ENCODE data around the gene RNF227. TPM values are rescaled to one million over a fixed set of nuclear protein-coding genes. Genes with fewer than 3 reads are reported as not detected.

Gene RNF227
- total RNA-seq, 2 experiments from 2014 or later: 3.8 to 5.6 TPM

DNA sequence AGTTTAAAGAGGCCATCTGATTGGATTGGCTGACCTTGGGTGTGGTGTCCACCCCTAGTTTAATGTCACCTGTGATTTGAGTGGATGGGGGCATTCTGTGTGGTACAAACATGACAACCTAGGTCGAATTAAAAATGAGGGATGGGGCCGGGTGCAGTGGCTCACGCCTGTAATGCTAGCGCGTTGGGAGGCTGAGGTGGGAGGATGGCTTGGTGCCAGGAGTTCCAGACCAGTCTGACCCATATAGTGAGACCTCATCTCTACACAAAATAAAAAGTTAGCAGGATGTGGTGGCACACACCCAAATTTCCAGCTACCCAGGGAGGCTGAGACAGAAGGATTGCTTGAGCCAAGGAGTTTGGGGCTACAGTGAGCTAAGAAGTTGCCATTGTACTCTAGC lies 30.4 kb upstream of the RNF227 start:
- ChIA-PET POLR2A (no interaction called here), CTCF (interaction anchor here (1.1 to 1.2 kb wide), 2 partner anchors 111 to 203 kb away, joined by 3 read pairs; no protein-coding TSS in a partner anchor)
- Mint-ChIP-seq H3K27ac (no peak overlapping the region), H3K4me3 (no peak overlapping the region), H3K9me3 (ENCODE audit: low read depth) (no peaks in the 10 kb centered on the region), H3K36me3 (ENCODE audit: low read depth) (peaks cover 55% of the 10 kb centered on the region), H3K27me3 (no peaks in the 10 kb centered on the region), H3K4me1 (peaks cover 10% of the 10 kb centered on the region)
- intact Hi-C loops (cut with DNase I, micrococcal nuclease): no loop called here
- ATAC-seq: no peak
- no peak for DNase-seq

DNA sequence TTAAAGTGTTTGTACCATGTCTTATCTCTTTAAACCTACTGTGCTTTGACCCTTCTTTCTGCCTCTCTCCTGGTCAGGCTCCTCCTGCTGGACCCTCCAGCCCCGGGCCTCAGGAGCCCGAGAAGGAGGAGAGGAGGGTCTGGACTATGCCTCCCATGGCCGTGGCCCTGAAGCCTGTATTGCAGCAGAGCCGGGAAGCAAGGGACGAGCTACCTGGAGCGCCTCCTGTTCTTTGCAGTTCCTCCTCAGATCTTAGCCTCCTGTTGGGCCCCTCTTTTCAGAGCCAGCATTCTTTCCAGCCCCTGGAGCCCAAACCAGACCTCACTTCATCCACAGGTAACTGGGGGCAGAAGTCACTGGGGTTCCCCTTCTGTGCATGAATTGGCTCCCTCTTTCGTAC lies 29.6 kb upstream of the RNF227 start:
- peaks cover 58% of the 10 kb centered on the region for H3K36me3 Mint-ChIP-seq (ENCODE audit: low read depth)
- DNase-seq: no peak
- H3K27ac Mint-ChIP-seq: no peak overlapping the region
- no peaks in the 10 kb centered on the region for H3K27me3 Mint-ChIP-seq
- H3K4me1 Mint-ChIP-seq: peaks cover 3% of the 10 kb centered on the region
- no peak overlapping the region for H3K4me3 Mint-ChIP-seq
- H3K9me3 Mint-ChIP-seq (ENCODE audit: low read depth): no peaks in the 10 kb centered on the region
- CTCF ChIA-PET: interaction anchor here (0.6 to 2.8 kb wide), 6 partner anchors 9 to 1033 kb away, joined by 3 to 25 read pairs (median 3); partner anchors contain the start of genes CNTROB and TRAPPC1
- POLR2A ChIA-PET: no interaction called here
- intact Hi-C loops (cut with DNase I, micrococcal nuclease): no loop called here
- ATAC-seq: no peak

DNA sequence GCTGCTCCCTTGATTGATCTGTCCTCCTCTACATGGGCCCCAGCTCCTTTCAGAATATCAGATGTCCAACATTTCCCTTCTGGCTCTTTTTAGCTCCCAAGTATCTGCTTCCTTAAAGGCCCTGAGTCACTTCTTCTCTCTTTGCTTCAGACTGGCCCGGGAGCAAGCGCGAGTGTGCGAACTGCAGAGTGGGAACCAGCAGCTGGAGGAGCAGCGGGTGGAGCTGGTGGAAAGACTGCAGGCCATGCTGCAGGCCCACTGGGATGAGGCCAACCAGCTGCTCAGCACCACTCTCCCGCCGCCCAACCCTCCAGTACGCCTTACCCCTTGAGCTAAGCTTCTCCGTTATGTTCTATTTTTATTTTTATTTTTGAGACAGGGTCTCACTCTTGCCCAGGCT lies 28.2 kb upstream of the RNF227 start:
- no peaks in the 10 kb centered on the region for H3K9me3 Mint-ChIP-seq (ENCODE audit: low read depth)
- no peak overlapping the region for H3K27ac Mint-ChIP-seq
- no peak for DNase-seq
- CTCF ChIA-PET: interaction anchor here (0.5 to 2.8 kb wide), 7 partner anchors 10 to 172 kb away, joined by 3 to 25 read pairs (median 4); partner anchors contain the start of genes CNTROB and TRAPPC1
- H3K36me3 Mint-ChIP-seq (ENCODE audit: low read depth): peaks cover 62% of the 10 kb centered on the region
- no peaks in the 10 kb centered on the region for H3K4me1 Mint-ChIP-seq
- no peak overlapping the region for H3K4me3 Mint-ChIP-seq
- intact Hi-C loops (cut with DNase I, micrococcal nuclease): no loop called here
- no peak for ATAC-seq
- no peaks in the 10 kb centered on the region for H3K27me3 Mint-ChIP-seq
- POLR2A ChIA-PET: interaction anchor here (0.7 kb wide), 1 partner anchor 1535 kb away, joined by 4 read pairs; no protein-coding TSS in a partner anchor

DNA sequence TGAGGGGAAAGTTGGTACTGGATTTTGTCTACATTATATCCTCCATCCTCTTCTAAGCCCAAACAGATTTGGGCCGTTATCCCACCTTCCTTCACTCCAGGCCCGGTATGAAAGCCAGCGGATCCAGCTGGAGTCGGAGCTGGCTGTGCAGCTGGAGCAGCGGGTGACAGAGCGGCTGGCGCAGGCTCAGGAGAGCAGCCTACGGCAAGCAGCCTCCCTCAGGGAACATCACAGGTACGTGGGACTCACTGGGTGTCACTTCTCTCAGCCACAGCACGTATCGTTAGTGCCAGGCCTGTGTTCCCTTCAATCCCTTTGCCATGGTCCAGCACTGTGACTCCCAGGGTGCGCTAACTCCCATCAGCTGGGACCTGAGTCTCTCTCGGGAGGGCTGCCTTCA lies 27.2 kb upstream of the RNF227 start:
- CTCF ChIA-PET: interaction anchor here (1.4 to 2.8 kb wide), 2 partner anchors 10 to 80 kb away, joined by 3 to 25 read pairs; partner anchors contain the start of genes CNTROB and TRAPPC1
- POLR2A ChIA-PET: no interaction called here
- peaks cover 55% of the 10 kb centered on the region for H3K36me3 Mint-ChIP-seq (ENCODE audit: low read depth)

GRCh38 chr17:7940743-7941142 lies 24.7 kb upstream of the RNF227 start:
- ATAC-seq (no peak), DNase-seq (no peak)
- no peak overlapping the region for H3K27ac Mint-ChIP-seq
- H3K9me3 Mint-ChIP-seq (ENCODE audit: low read depth): no peaks in the 10 kb centered on the region
- intact Hi-C loops (cut with DNase I, micrococcal nuclease): no loop called here
- H3K36me3 Mint-ChIP-seq (ENCODE audit: low read depth): peaks cover 57% of the 10 kb centered on the region
- POLR2A ChIA-PET: interaction anchor here (0.6 kb wide), 1 partner anchor 9 kb away, joined by 4 read pairs; the partner anchor contains the start of genes CNTROB and TRAPPC1
- no peaks in the 10 kb centered on the region for H3K27me3 Mint-ChIP-seq
- CTCF ChIA-PET: interaction anchor here (0.5 to 2.2 kb wide), 5 partner anchors 43 to 564 kb away, joined by 3 to 9 read pairs (median 5); no protein-coding TSS in a partner anchor
- peaks cover 3% of the 10 kb centered on the region for H3K4me1 Mint-ChIP-seq
- no peak overlapping the region for H3K4me3 Mint-ChIP-seq

More for the DNA sequence above, 27.2 kb upstream of the RNF227 start:
- DNase-seq: no peak
- Mint-ChIP-seq H3K27ac (no peak overlapping the region), H3K9me3 (ENCODE audit: low read depth) (no peaks in the 10 kb centered on the region), H3K4me1 (no peaks in the 10 kb centered on the region), H3K27me3 (no peaks in the 10 kb centered on the region), H3K4me3 (no peak overlapping the region)
- ATAC-seq: no peak
- intact Hi-C loops (cut with DNase I, micrococcal nuclease): no loop called here

- CTCF ChIA-PET: interaction anchor here (0.5 to 2.2 kb wide), 7 partner anchors 9 to 154 kb away, joined by 3 to 9 read pairs (median 3); no protein-coding TSS in a partner anchor
- POLR2A ChIA-PET: no interaction called here
- intact Hi-C loops (cut with DNase I, micrococcal nuclease): no loop called here
- Mint-ChIP-seq H3K4me3 (no peak overlapping the region), H3K4me1 (peaks cover 6% of the 10 kb centered on the region), H3K9me3 (ENCODE audit: low read depth) (no peaks in the 10 kb centered on the region), H3K27ac (no peak overlapping the region), H3K27me3 (no peaks in the 10 kb centered on the region), H3K36me3 (ENCODE audit: low read depth) (peaks cover 59% of the 10 kb centered on the region)
- ATAC-seq (no peak), DNase-seq (no peak)
Observed at GRCh38 chr17:7940034-7940433, 23.9 kb upstream of the RNF227 start.

GRCh38 chr17:7935859-7936258 lies 19.8 kb upstream of the RNF227 start:
- peaks cover 49% of the 10 kb centered on the region for H3K36me3 Mint-ChIP-seq (ENCODE audit: low read depth)
- DNase-seq: no peak
- intact Hi-C loops (cut with DNase I, micrococcal nuclease): no loop called here
- H3K4me3 Mint-ChIP-seq: no peak overlapping the region
- POLR2A ChIA-PET: interaction anchor here (0.6 kb wide), 1 partner anchor 805 kb away, joined by 4 read pairs; no protein-coding TSS in a partner anchor
- no peak for ATAC-seq
- peaks cover 32% of the 10 kb centered on the region for H3K4me1 Mint-ChIP-seq
- H3K27me3 Mint-ChIP-seq: no peaks in the 10 kb centered on the region
- no peak overlapping the region for H3K27ac Mint-ChIP-seq
- CTCF ChIA-PET: interaction anchor here (0.7 to 7.0 kb wide), 6 partner anchors 9 to 66 kb away, joined by 3 to 49 read pairs (median 5); partner anchors contain the start of gene RNF227
- H3K9me3 Mint-ChIP-seq (ENCODE audit: low read depth): no peaks in the 10 kb centered on the region

DNA sequence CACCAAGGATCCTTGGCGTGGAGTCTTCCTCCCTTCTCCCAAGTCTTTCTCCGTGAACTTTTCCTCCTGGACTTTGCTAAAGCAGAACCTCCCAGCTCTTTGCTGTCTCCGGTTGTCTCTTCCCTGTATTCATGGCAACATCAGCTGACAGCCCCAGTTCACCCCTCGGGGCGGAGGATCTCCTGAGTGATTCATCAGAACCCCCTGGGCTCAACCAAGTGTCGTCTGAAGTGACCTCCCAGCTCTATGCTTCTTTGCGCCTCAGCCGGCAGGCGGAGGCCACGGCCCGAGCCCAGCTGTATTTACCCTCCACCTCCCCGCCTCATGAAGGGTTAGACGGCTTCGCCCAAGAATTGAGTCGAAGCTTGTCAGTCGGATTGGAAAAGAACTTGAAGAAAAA lies 16.9 kb upstream of the RNF227 start:
- no peaks in the 10 kb centered on the region for H3K27me3 Mint-ChIP-seq
- POLR2A ChIA-PET: interaction anchor here (0.6 to 4.1 kb wide), 4 partner anchors 17 to 318 kb away, joined by 3 to 25 read pairs (median 4); partner anchors contain the start of gene RNF227
- peaks cover 45% of the 10 kb centered on the region for H3K4me1 Mint-ChIP-seq
- H3K36me3 Mint-ChIP-seq (ENCODE audit: low read depth): peaks cover 38% of the 10 kb centered on the region
- peak; percentile 51 for DNase-seq
- H3K9me3 Mint-ChIP-seq (ENCODE audit: low read depth): no peaks in the 10 kb centered on the region
- peak overlapping the region; percentile 95 for H3K4me3 Mint-ChIP-seq
- intact Hi-C loops (cut with DNase I, micrococcal nuclease): loop anchor here (1.0 to 5.0 kb wide), 17 partner anchors 11 to 681 kb away; partner anchors contain the start of genes CTC1 (in 1 of the 2), CTDNEP1 (in 1 of the 2), ELP5 (in 1 of the 2) and KRABD2 (in 1 of the 2)
- CTCF ChIA-PET: interaction anchor here (0.6 to 7.0 kb wide), 15 partner anchors 12 to 177 kb away, joined by 3 to 58 read pairs (median 4); partner anchors contain the start of gene RNF227
- peak overlapping the region; percentile 96 for H3K27ac Mint-ChIP-seq
- no peak for ATAC-seq

DNA sequence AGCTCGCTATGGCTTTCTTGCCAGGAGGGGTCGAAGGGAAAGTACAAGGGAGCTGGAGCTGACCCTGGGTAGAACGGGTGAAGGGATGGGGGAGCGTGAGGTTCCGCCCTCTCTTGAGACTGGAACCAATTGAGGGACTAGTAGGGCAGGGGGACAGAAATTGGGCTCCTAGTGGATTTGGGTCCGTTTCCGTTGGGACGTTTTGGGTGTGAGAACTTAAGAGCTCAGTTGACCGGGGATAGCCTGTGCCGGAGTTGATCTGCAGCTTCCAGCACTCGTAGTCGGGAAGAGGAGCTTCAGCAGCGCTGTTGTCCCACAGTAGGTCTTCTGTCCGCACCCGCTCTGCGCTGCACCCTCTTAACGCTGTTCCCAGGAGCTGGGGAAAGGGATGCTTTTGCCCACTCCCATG lies 16.4 kb upstream of the RNF227 start:
- intact Hi-C loops (cut with DNase I, micrococcal nuclease): loop anchor here (1.0 to 5.0 kb wide), 17 partner anchors 10 to 680 kb away; partner anchors contain the start of genes CTC1 (in 1 of the 2), CTDNEP1 (in 1 of the 2), ELP5 (in 1 of the 2) and KRABD2 (in 1 of the 2)
- ATAC-seq (peak; percentile 31), DNase-seq (peak; percentile 44)
- peaks cover 45% of the 10 kb centered on the region for H3K4me1 Mint-ChIP-seq
- no peaks in the 10 kb centered on the region for H3K27me3 Mint-ChIP-seq
- peaks cover 39% of the 10 kb centered on the region for H3K36me3 Mint-ChIP-seq (ENCODE audit: low read depth)
- H3K4me3 Mint-ChIP-seq: peak overlapping the region; percentile 95
- ChIA-PET CTCF (interaction anchor here (0.6 to 7.0 kb wide), 16 partner anchors 12 to 195 kb away, joined by 3 to 58 read pairs (median 4); partner anchors contain the start of gene RNF227), POLR2A (interaction anchor here (0.6 to 4.1 kb wide), 9 partner anchors 8 to 448 kb away, joined by 3 to 25 read pairs (median 5); partner anchors contain the start of genes KDM6B, NAA38, RNF227 and TP53)
- no peaks in the 10 kb centered on the region for H3K9me3 Mint-ChIP-seq (ENCODE audit: low read depth)
- H3K27ac Mint-ChIP-seq: peak overlapping the region; percentile 96

DNA sequence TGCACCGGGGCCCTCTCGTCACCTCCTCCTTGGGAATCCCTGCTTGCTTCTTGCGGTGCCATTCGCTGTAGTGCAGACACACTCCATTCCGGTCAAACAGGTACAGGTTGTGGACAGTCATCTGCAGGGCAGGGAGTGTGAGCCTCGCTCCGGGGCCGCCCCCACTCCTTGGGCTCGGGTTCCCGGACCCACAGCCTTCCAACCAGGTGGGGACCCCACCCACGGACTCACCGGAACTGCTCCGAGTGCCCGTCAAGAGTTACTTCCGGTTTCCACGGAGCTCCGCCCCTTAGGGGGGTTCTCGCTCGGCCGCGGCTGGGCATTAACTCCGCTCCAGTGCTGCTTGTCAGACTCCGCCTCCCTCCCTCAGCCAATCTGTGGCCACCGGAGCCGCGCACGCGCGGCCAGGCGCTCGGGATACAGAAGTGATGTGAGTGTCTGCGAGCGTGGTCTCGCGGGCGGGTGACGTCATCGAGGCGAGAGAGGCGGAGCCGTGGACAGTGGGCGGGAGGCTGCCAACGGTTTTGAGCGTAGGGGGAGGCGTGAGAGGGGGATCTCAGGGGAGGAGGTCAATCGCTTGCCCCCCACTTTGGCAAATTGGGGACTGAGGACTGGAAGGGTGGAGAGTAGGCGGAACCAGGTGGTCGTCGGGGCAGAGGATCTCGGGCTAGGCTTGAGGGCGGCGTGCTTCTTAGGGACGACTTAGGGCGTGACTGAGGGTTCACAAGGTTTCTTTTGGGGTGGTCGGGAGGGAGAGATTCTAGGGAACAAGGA lies 15.8 kb upstream of the RNF227 start, which contains the start of the genes CNTROB and TRAPPC1:
CNTROB (plus strand) TSS at position 498 of the 774 bp plus-strand sequence. CDS start 874 bp downstream, outside the sequence.
TRAPPC1 (minus strand) TSS at position 238 of the 774 bp plus-strand sequence; CDS start at position 121, 117 bp downstream.
- ChIA-PET CTCF (interaction anchor here (0.6 to 7.0 kb wide), 13 partner anchors 13 to 195 kb away, joined by 3 to 58 read pairs (median 5); partner anchors contain the start of gene RNF227), POLR2A (interaction anchor here (0.6 to 4.1 kb wide), 9 partner anchors 9 to 447 kb away, joined by 3 to 25 read pairs (median 5); partner anchors contain the start of genes KDM6B, NAA38, RNF227 and TP53)
- H3K4me1 Mint-ChIP-seq: peaks cover 44% of the 10 kb centered on the region
- ATAC-seq: peak; percentile 99
- H3K27me3 Mint-ChIP-seq: no peaks in the 10 kb centered on the region
- intact Hi-C loops (cut with DNase I, micrococcal nuclease): loop anchor here (1.0 to 5.0 kb wide), 17 partner anchors 10 to 680 kb away; partner anchors contain the start of genes CTC1 (in 1 of the 2), CTDNEP1 (in 1 of the 2), ELP5 (in 1 of the 2) and KRABD2 (in 1 of the 2)
- no peaks in the 10 kb centered on the region for H3K9me3 Mint-ChIP-seq (ENCODE audit: low read depth)
- H3K36me3 Mint-ChIP-seq (ENCODE audit: low read depth): peaks cover 35% of the 10 kb centered on the region
- H3K27ac Mint-ChIP-seq: peak within 1 kb of the TSS; percentile 96
- DNase-seq: peak; percentile 100
- H3K4me3 Mint-ChIP-seq: peak within 1 kb of the TSS; percentile 95
